Thoracic aorta (tissue), 2 donors: ENCODE data around the gene MEX3A. TPM values are rescaled to one million over a fixed set of nuclear protein-coding genes. Genes with fewer than 3 reads are reported as not detected.
"Not testable (repeated sequence)": the region's sequence is repeated elsewhere in the genome, so short reads cannot be mapped to it uniquely, and the experiment has no call there.

ENCODE experiments used
- ATAC-seq: fragments of 150-250 bp; one replicate; pipeline ENCODE4 v1.8.0; 2017; ENCODE audit warnings: low read depth; ENCODE audit not compliant: insufficient number of reproducible peaks, low FRiP score
- DNase-seq: peaks from one replicate; pipeline ENCODE4 v3.0.0-alpha.2; 2020; ENCODE audit warnings: low spot score
- H3K27ac ChIP-seq, 2 donors: fragments of 200-600 bp; sonication (generic); 1 replicate in 1 of 2; 2 replicates in 1 of 2; pipeline ENCODE4 v1.5.1; 2016; ENCODE audit warnings: mild to moderate bottlenecking in 2 of 2, moderate library complexity in 2 of 2
- H3K27me3 ChIP-seq: fragments of 200-600 bp; sonication (generic); replicated peaks from 2 replicates; pipeline ENCODE4 v1.6.0; 2016; ENCODE audit warnings: mild to moderate bottlenecking; ENCODE audit not compliant: insufficient read depth
- H3K36me3 ChIP-seq: fragments of 200-600 bp; sonication (generic); one replicate; pipeline ENCODE4 v1.5.1; 2016
- H3K4me1 ChIP-seq, 2 donors: fragments of 200-600 bp; sonication (generic); 1 replicate in 1 of 2; 2 replicates in 1 of 2; pipeline versions ENCODE4 v1.5.1 to v1.6.0; 2016; ENCODE audit warnings: low read depth in 2 of 2, mild to moderate bottlenecking in 1 of 2; ENCODE audit not compliant: control insufficient read depth in 1 of 2
- H3K4me3 ChIP-seq: fragments of 200-600 bp; sonication (generic); 2 replicates; pipeline ENCODE4 v1.5.1; 2016; ENCODE audit warnings: mild to moderate bottlenecking
- H3K9me3 ChIP-seq: fragments of 200-600 bp; sonication (generic); 2 replicates; pipeline ENCODE4 v1.5.1; 2016
- total RNA-seq, 2 donors: library from RNA; depleted of rRNA; stranded (reverse); fragments of >200 nt; gene quantifications; one replicate each; pipeline versions ENCODE4 v1.1.0 to v1.2.3, GENCODE V29; 2016
- TF ChIP-seq, protein P1 (sequence below): fragments of 200-600 bp; sonication (generic); IDR thresholded peaks from one replicate; pipeline ENCODE4 v1.5.1; 2019; ENCODE audit warnings: antibody characterized with exemption

MEX3A gene
- total RNA-seq, 2 donors from 2014 or later, result 0.42 TPM; not detected in 1

DNA sequence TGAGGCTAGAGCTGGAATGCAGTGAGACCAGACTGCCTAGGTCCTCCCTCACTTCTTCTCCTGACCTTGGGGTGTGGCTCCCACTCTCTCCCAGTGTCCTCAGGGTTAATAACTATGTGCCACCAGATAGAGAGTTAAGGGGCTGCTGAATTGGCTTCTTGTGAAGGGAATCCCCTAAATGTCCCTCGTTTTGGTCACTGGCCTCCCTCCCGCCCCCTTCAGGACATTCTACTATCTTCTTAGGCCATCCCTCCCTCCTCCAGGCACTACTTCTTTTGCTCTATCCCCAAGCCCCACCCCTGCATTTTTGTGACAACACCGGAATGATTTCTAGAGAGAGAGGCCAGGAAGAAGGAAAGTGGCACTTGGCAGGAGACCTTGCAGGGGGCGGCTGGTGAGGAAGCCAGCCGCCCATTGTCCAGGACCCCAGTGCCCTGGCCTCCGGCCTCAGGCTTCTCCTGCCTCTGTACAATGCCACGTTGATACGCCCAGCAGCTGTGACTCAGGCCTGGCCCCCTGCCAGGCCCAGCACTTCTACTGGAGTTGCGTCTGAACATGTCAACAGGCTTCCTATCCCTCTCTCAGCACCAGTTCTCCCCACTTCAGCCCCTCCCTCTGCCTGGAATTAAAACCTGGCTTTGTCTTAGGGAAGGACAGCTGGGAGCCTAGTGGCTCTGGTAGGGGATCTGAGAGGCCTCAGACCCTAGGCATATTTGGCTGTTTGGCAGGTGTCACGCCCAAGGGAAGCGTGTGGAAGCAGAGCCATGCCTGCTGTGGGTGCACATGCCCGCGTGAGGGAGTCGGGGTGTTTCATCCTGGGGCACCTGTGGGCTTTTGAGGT is 41.3 kb upstream of the MEX3A start:
- Histone ChIP-seq H3K9me3 (no peaks in the 10 kb centered on the region), H3K4me3 (peak overlapping the region; percentile 96), H3K4me1 (peaks cover 69 to 92% of the 10 kb centered on the region in 2 donors), H3K36me3 (no peaks in the 10 kb centered on the region), H3K27ac (peak overlapping the region; percentile 98), H3K27me3 (no peaks in the 10 kb centered on the region)
- ATAC-seq, result peak; percentile 59
- TF ChIP-seq, protein P1, sequence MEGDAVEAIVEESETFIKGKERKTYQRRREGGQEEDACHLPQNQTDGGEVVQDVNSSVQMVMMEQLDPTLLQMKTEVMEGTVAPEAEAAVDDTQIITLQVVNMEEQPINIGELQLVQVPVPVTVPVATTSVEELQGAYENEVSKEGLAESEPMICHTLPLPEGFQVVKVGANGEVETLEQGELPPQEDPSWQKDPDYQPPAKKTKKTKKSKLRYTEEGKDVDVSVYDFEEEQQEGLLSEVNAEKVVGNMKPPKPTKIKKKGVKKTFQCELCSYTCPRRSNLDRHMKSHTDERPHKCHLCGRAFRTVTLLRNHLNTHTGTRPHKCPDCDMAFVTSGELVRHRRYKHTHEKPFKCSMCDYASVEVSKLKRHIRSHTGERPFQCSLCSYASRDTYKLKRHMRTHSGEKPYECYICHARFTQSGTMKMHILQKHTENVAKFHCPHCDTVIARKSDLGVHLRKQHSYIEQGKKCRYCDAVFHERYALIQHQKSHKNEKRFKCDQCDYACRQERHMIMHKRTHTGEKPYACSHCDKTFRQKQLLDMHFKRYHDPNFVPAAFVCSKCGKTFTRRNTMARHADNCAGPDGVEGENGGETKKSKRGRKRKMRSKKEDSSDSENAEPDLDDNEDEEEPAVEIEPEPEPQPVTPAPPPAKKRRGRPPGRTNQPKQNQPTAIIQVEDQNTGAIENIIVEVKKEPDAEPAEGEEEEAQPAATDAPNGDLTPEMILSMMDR, result no peak
- DNase-seq, result peak; percentile 91

DNA sequence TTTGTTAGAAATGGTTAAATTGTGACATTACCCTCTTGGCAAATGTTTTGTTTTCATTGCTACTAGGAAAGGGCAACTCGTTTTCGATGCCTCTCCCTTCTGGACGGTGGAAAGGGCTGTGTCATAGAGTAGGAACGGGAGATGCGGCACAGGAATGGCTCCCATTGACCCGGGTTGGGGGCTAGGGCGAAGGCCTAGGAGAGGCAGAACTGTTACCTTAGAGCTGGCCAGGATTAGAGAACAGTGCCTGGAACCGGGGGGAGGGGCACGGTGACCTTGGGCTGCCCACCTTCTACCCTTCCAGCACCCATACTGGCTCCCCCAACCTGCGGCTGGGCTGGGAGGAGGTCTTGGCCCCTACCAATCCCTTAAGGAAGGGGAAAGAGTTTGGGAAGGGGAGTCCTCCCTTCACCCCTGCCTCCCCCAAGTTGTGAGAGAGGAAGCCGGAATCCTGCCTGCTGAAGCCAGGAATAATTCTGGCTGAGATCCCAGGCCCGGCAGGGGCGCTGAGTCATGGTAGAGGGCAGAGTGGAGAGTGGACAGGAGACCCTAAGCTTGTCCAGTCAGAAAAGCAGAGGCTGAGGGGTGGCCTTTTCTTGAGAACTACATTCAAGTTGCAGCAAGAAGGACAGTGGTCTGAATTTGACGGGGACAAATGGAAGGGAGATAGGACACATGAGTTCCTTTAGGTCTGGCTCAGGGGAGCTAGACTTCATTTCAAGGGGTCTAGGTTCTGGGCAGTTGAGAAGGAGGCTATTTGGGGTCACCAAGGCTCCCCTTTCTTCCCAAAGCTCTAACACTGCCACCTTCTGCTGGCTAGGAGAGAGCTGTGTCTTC is 40.5 kb upstream of the MEX3A start:
- ATAC-seq, result peak; percentile 39
- H3K27me3 ChIP-seq, result no peaks in the 10 kb centered on the region
- DNase-seq, result peak; percentile 78
- H3K4me3 ChIP-seq, result peak overlapping the region; percentile 96
- TF ChIP-seq, protein P1, result no peak
- peak overlapping the region; percentile 98 for H3K27ac ChIP-seq
- peaks cover 63 to 90% of the 10 kb centered on the region in 2 donors for H3K4me1 ChIP-seq
- no peaks in the 10 kb centered on the region for H3K9me3 ChIP-seq
- H3K36me3 ChIP-seq, result no peaks in the 10 kb centered on the region

DNA sequence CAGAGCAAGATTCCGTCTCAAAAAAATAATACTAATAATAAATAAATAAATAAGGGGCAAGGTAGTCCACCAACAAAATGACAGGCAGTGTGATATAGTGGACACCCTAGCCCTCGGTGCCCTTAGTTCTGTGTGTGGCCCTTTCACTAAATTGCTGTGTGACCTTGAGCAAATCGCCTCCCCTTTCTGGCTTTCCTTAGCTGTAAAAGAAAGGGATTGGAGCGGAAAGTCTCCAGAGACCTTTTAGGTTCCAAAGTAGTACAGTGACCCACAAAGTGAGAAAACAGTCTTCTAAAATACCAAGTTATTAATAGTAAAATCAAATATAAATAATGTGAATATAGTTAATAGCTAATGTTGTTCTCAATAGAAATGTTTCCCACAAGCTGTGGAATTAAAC is 39.8 kb upstream of the MEX3A start:
- no peak for ATAC-seq

DNA sequence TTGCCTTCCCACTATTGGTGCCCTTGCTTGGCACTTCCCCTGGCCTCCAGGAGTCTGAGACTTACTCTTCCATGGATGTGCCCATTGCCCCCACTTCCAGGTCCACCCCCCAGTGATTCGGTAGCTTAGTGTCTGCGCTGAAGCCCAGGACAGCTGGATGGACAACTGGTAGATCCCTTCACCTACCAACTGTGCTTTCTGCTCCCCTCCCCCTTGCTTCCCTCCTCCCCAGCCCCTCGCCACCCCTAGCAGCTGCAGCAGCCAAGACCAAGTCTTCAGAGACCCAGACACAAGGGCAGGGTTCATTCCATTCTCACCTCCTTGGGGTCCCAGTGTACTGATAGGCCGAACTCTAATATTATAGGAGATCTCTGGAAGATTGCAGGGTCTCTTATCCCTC is 39.2 kb upstream of the MEX3A start:
- DNase-seq, result no peak

More for the DNA sequence above, 39.8 kb upstream of the MEX3A start:
- H3K27me3 ChIP-seq, result no peaks in the 10 kb centered on the region
- no peak for DNase-seq
- H3K4me3 ChIP-seq, result peak overlapping the region; percentile 96
- no peaks in the 10 kb centered on the region for H3K9me3 ChIP-seq
- TF ChIP-seq, protein P1, result no peak
- H3K4me1 ChIP-seq, result peaks cover 60 to 84% of the 10 kb centered on the region in 2 donors
- peak overlapping the region; percentile 98 for H3K27ac ChIP-seq
- H3K36me3 ChIP-seq, result no peaks in the 10 kb centered on the region

DNA sequence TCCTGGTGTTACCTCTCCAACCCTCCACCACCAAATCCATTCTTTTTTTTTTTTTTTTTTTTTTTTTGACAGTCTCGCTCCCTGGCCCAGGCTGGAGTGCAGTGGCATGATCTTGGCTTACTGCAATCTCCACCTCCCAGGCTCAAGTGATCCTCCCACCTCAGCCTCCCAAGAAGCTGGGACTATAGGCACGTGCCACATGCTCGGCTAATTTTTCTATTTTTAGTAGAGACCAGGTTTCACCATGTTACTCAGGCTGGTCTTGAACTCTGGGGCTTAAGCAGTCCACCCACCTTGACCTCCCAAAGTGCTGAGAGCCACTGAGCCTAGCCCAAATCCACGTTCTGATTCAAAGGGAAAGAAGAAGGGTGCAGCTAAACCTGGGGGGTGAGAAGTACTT is 38.7 kb upstream of the MEX3A start:
- peak overlapping the region; percentile 98 for H3K27ac ChIP-seq
- DNase-seq, ATAC-seq, H3K36me3 ChIP-seq, H3K27me3 ChIP-seq, H3K9me3 ChIP-seq: not testable (repeated sequence)
- H3K4me1 ChIP-seq, result peaks cover 54 to 73% of the 10 kb centered on the region in 2 donors
- peak overlapping the region; percentile 96 for H3K4me3 ChIP-seq

More for the DNA sequence above, 39.2 kb upstream of the MEX3A start:
- H3K27me3 ChIP-seq, result no peaks in the 10 kb centered on the region
- H3K4me3 ChIP-seq, result peak overlapping the region; percentile 96
- no peaks in the 10 kb centered on the region for H3K9me3 ChIP-seq
- peaks cover 54 to 77% of the 10 kb centered on the region in 2 donors for H3K4me1 ChIP-seq
- H3K36me3 ChIP-seq, result no peaks in the 10 kb centered on the region
- TF ChIP-seq, protein P1, result no peak
- H3K27ac ChIP-seq, result peak overlapping the region; percentile 98
- ATAC-seq, result no peak
